ENCODE results near the gene PPM1E.

PPM1E gene

DNA sequence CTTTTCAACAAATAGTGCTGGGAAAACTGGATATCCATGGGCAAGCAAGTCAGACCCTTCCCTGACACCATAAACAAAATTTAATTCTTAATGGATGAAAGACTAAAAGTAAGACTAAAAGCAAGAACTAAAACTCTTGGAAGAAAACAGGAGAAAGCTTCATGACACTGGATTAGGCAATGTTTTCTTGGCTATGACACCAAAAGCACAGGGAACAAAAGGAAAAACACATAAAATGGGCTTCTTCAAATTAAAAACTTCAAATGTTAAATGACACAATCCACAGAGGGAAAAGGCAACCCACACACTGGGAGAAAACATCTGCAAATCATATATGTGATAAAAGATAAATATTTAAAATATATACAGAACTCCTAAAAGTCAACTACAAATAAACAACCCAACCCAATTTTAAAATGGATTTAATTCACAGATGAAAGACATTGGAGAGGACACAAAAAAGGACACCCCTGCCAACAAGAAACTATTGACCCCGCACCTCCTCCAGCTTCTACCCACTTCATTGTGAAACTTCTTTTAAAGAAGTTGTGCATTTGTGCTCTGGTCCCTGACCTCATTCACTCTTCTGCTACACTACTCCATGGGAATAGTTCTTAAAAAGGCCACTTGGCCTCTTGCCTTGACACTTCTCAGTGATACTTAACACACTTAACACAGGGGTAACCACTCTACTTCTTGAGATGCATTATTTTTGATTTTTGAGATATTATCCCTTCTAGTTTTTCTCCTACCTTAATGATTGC is 270.7 kb downstream of the PPM1E start:
- TF ChIP-seq, protein P1, sequence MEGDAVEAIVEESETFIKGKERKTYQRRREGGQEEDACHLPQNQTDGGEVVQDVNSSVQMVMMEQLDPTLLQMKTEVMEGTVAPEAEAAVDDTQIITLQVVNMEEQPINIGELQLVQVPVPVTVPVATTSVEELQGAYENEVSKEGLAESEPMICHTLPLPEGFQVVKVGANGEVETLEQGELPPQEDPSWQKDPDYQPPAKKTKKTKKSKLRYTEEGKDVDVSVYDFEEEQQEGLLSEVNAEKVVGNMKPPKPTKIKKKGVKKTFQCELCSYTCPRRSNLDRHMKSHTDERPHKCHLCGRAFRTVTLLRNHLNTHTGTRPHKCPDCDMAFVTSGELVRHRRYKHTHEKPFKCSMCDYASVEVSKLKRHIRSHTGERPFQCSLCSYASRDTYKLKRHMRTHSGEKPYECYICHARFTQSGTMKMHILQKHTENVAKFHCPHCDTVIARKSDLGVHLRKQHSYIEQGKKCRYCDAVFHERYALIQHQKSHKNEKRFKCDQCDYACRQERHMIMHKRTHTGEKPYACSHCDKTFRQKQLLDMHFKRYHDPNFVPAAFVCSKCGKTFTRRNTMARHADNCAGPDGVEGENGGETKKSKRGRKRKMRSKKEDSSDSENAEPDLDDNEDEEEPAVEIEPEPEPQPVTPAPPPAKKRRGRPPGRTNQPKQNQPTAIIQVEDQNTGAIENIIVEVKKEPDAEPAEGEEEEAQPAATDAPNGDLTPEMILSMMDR (IDR thresholded peaks at IDR 0.05; ENCODE audit: borderline replicate concordance, control extremely low read depth, extremely low read depth, insufficient read depth, missing control alignments), result no peak
- DNase-seq (ENCODE audit: low spot score), result no peak
- in situ Hi-C loops (cut with MboI; ENCODE audit: low sequenced_read_pairs, unreplicated experiment), result no loop called here

GRCh38 chr17:59027750-59028149 is 272.1 kb downstream of the PPM1E start:
- in situ Hi-C loops (cut with MboI; ENCODE audit: low sequenced_read_pairs, unreplicated experiment), result no loop called here
- TF ChIP-seq, protein P1 (IDR thresholded peaks at IDR 0.05; ENCODE audit: borderline replicate concordance, control extremely low read depth, extremely low read depth, insufficient read depth, missing control alignments), result no peak
- DNase-seq (ENCODE audit: low spot score), result no peak

GRCh38 chr17:59028328-59028727 is 272.7 kb downstream of the PPM1E start:
- DNase-seq (ENCODE audit: low spot score), result no peak
- in situ Hi-C loops (cut with MboI; ENCODE audit: low sequenced_read_pairs, unreplicated experiment), result no loop called here
- TF ChIP-seq, protein P1 (IDR thresholded peaks at IDR 0.05; ENCODE audit: borderline replicate concordance, control extremely low read depth, extremely low read depth, insufficient read depth, missing control alignments), result no peak

DNA sequence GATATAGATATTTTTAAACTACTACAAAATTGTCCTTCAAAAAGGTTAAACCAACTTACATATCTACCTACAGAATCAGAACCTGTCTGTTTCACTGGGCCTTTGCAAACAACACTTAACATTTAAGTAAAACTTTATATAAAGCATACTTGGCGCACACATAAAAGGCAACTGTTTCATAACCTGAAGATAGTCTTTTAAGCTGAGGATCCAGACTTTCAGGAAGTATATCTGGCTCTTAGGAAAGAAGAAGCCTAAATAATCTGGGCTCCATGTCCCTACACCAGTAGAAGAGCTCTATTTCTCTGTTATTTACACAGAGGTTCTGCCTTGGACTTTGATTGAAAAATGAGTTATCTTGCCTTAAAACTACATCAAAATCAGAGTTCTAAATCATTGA is 275.2 kb downstream of the PPM1E start:
- in situ Hi-C loops (cut with MboI; ENCODE audit: low sequenced_read_pairs, unreplicated experiment), result no loop called here
- TF ChIP-seq, protein P1 (IDR thresholded peaks at IDR 0.05; ENCODE audit: borderline replicate concordance, control extremely low read depth, extremely low read depth, insufficient read depth, missing control alignments), result no peak
- DNase-seq (ENCODE audit: low spot score), result no peak
